Mucosa of gallbladder (tissue), 1 donor: Measurements from ENCODE around the gene CBY2. TPM values are rescaled to one million over a fixed set of nuclear protein-coding genes. Genes with fewer than 3 reads are reported as not detected.
"Not testable (repeated sequence)": the region's sequence is repeated elsewhere in the genome, so short reads cannot be mapped to it uniquely, and the experiment has no call there.

Experiments
- DNase-seq: peaks from one replicate; pipeline ENCODE4 v3.0.0-alpha.2; 2020; ENCODE audit warnings: low spot score
- total RNA-seq: library from RNA; stranded (reverse); gene quantifications from one replicate; pipeline ENCODE4 v1.2.1, GENCODE V29; 2021
- donor health status: DM: no; HTN: no; CAD: no.

Gene CBY2, protein sequence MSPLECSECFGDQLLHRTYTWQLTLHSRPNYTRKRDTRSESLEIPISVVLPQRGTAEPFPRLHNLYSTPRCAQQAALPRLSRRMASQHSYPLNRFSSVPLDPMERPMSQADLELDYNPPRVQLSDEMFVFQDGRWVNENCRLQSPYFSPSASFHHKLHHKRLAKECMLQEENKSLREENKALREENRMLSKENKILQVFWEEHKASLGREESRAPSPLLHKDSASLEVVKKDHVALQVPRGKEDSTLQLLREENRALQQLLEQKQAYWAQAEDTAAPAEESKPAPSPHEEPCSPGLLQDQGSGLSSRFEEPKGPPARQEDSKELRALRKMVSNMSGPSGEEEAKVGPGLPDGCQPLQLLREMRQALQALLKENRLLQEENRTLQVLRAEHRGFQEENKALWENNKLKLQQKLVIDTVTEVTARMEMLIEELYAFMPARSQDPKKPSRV
- not detected for total RNA-seq

DNA sequence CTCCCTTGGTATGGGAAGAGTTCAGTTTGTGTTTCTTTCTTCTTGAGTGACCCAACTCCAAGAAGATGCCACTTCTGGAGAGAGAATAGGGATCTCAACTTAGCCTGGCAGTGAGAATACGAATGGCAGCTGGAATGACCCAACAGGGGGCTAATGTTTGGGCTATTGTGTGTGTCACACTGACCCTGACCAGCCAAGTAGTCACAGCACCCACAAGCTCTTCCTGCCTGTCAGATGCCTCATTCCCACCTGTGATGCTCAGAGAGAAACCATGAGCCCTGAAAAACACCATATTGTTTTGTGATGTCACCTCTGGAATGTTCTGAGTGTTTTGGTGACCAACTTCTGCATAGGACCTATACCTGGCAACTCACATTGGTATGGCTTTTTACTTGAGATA is at the start of gene CBY2:
Gene CBY2 (plus strand): TSS at position 233 of the 400 bp plus-strand sequence. CDS start 71 bp downstream, at position 304.
- DNase-seq = no peak

DNA sequence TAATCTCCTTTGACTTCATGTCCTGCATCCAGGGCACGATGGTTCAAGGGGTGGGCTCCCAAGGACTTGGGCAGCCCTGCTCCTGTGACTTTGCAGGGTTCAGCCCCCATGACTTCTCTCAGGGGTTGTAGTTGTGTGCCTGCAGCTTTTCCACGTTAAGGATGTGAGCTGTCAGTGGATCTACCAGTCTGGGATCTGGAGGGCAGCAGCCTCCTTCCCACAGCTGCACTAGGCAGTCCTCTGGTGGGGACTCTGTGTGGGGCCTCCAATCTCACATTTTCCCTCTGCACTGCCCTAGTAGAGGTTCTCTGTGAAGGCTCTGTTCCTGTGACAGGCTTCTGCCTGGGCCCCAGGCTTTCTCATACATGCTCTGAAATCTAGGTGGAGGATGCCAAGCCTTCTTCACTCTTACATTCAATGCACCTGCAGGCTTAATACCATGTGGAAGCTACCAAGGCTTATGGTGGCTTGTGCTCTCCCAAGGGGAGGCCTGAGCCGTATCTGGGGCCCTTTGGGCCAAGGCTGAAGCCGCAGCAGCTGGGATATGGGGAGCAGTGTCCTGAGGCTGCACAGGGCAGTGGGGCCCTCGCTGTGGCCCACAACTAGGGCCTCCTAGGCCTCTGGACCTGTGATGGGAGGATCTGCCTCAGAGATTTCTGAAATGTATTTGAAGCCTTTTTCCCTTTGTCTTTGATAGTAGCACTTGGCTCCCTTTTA is 47.3 kb upstream of the CBY2 start:
- no peak for DNase-seq

DNA sequence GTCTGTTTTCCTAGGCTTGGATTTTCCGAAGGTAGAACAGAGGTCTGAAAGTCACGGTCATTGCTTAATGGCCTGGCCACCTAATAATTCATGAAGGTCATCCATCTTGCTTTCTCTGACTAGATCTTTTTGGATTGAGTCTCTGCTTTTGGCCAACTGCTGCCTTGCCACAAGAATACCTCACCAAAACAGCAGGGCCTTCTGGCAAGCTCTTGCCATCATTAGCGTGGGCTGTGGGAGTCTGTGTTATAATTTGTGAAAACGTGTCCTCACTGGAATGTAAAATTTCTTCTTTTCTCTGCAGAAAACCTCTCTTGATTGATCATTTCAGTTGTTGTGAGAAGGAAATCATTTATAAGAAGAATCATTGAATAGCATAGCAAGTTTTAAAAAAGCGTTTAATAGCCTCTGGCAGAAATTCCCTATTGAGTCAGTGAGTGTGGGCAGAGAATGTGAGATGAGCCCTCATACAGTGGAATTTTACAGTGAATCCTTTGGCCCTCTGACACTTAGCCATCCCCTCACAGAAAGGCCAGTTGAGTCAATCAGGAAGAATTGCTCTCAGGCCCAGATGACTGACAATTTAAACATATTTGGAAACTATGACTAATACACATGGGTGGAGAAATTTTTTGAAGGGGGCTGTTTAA is 43.4 kb upstream of the CBY2 start:
- no peak for DNase-seq

DNA sequence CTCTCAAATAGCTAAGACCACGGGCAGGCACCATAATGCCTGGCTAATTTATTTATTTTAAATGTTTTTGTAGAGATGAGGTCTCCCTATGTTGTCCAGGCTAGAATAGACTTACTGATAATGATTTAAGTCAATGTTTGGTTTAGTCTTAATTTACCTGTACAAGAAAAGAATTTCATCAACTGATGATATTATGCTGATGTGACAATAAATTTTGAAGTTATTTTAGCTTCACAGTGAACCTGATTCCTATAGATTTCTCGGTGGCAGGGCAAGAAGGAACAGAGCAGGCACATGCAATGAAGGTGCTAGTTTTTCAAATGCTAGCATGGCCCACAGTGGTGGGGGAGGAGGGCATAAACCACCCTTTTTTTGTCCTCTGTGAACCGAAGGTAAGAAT is 42.6 kb upstream of the CBY2 start:
- no peak for DNase-seq

DNA sequence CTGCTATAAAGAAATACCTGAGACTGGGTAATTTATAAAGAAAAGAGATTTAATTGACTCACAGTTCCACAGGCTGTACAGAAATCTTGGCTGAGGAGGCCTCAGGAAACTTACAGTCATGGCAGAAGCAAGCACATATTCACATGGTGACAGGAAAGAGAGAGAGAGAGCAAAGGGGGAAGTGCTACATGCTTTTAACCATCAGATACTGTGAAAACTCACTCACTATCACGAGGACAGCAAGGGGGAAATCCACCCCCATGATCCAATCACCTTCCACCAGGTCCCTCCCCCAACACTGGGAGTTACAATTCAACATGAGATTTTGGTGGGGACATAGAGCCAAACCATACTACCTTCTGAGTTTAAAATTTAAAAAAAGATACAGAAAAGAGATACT is 41.7 kb upstream of the CBY2 start:
- DNase-seq = not testable (repeated sequence)

DNA sequence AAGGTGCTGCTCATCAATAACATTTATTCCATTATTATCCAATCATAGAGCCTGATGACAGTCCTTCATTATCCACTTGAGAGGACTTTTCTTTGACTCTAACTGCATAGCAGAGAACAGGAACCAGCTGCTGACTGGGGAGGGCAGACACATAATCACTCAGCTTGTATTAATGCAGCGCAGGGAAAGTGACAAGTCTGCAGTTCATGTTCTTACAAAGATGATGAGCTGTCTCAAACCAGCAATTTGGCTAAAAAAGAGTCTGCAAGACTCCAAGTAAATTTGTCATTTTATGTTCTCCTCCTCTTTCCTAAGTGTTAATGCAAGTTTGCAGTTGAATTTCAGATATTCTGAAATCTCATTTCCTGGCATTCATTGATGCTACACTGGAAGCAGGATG is 40.0 kb upstream of the CBY2 start:
- no peak for DNase-seq

DNA sequence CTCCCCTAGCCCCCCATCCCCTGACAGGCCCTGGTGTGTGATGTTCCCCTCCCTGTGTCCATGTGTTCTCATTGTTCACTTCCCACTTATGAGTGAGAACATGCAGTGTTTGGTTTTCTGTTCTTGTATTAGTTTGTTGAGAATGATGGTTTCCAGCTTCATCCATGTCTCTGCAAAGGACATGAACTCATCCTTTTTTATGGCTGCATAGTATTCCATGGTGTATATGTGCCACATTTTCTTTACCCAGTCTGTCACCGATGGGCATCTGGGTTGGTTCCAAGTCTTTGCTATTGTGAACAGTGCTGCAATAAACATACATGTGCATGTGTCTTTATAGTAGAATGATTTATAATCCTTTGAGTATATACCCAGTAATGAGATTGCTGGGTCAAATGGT is 39.2 kb upstream of the CBY2 start:
- DNase-seq = not testable (repeated sequence)

DNA sequence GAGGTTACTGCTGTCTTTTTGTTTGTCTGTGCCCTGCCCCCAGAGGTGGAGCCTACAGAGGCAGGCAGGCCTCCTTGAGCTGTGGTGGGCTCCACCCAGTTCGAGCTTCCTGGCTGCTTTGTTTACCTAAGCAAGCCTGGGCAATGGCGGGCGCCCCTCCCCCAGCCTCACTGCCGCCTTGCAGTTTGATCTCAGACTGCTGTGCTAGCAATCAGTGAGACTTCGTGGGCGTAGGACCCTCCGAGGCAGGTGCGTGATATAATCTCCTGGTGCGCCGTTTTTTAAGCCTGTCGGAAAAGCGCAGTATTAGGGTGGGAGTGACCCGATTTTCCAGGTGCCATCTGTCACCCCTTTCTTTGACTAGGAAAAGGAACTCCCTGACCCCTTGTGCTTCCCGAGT is 32.5 kb upstream of the CBY2 start:
- DNase-seq = not testable (repeated sequence)

DNA sequence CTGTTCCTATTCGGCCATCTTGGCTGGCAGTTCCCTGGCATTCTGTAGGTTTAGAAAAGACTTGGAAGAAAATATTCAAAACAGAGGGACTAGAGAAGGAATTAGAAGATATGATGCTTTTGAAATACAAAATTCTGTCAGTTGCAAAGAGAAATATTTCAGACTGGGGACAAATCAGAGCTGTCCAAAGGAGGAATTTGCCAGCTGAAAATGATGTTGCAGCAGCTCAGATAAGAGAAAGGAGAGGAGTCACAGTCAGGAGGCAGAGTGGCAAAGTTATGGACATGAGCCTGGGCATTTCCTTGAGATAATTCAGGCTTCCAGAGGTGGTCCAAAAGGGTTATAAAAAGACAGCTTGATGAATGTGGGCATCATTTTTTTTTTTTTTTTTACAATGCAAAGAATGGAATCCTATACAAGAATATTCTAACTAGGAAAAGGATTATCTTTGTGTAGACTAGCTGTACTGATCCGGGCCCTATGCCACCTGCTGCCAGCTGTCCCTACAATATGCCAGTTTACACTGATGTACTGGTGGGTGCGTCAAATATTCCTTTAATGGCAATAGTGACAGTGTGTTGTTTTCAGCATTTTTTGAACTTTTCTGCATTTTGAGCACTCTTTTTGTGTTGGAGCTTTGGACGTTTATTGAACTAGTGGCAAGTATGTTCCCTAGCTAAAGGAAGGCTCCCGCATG is 31.8 kb upstream of the CBY2 start:
- no peak for DNase-seq

DNA sequence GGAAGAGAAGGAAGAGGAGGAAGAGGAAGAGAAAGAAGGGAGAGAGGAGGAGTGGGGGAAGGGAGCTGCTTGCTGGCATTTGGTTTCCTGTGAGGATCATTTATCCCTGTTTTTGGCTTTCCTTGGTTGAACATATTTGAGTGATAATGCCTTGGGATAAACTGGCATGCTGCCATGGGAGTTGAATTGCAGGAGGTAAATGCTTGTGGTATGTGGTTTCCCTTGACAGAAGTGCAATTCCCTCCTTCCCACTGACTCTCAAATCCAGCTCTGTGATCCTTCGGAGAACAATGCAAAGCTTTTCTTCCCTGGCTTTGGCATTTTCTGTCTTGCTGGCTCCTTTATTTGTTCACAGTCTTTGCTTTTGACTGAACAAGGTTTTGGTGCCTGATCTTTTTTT is 27.2 kb upstream of the CBY2 start:
- no peak for DNase-seq

DNA sequence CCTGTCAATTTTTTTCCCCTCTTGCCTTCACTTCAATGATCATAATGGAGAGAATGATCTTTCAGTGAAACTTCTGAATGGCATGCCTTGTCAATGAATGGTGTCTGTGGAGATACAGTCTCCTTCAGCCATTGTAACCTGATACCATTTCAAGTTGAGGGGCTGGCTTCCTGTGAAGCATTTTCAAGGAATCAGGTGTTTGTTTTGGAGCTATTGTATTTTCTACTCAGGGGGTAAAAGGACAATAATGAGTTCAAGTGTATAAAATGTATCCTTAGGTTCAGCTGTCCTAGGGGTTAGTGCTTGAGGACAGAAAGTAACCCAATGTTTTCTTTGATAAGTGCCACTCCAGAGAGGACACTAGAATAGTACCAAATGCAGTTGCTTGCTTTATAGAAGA is 23.8 kb upstream of the CBY2 start:
- DNase-seq = no peak

DNA sequence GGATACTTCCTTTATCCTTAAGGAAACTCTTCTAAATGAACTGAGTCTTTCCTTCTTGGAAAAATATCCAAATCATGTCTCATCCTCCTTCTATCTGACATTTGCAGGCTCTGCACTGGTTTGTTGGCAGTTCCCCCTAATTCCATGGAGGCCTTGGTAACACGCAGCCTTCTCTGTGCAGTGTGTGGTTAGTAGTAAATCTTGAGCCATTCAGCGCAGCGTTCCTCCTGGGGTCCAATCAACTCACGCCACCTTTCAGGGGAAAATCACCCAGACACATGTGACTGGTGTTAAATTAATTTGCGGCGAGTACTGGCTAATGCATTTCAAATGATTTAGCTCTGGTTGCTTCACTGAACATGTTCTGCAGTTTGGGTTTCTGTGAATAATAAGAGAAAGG is 21.0 kb upstream of the CBY2 start:
- DNase-seq = no peak

DNA sequence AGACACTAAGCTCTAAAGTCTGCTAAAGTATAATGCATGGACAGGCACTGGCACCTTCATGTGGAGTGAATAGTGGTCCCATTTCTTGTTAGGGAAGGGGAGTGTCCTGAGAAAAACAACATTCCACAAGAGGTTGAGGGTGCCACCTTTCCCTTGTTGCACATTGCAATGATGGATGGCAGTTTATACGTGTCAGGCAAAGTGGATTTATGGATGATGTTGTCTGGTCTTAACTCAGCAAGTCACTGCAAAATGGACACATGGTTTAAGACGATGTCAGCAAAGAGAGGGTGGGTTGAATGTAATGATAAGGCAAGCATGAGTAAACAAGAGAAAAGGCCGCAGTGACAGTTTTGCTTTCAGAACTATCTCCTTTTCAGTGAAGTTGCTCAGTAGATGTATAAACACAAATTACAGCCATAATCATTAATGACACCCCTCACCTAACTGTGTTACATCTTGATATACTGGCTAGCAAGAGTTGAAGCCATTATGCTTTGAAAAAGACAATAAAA is 19.6 kb upstream of the CBY2 start:
- DNase-seq = no peak

DNA sequence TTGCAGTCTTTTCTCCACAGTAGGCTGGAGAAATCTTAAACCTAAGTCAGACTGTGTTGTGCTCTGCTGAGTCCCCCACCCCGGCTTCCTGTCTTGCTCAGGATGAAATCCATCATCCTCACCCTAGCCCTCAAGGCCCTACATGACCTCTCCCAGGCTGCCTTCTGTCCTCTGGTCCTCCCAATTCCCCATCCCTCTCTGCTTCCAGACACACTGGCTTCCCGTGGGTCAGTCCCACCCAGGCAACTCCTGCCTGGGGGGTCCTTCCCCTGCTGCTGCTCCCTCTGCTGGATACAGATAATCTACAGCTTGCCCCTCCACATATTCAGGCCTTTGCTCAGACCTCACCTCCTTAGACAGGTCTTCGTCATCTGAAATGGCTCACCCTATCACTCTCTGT is 18.4 kb upstream of the CBY2 start:
- DNase-seq = no peak

DNA sequence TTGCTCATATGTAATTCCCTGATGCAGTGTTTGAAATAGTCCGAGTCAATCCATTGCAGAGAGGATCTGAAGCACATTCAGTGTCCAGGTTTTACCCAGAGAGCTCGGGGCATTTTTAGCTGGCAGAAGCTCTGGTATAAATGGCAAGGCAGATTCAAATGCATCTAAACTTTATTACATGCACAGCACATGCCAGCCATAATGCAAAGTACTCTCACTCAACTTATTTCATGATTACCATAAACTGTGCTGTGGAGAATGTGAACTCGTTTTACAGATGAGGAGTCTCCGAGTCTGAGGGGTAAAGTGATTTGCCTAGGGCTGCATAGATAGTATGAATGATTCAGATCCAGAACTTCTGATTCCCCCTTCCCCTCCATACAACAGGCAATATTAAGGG is 13.5 kb upstream of the CBY2 start:
- DNase-seq = no peak

DNA sequence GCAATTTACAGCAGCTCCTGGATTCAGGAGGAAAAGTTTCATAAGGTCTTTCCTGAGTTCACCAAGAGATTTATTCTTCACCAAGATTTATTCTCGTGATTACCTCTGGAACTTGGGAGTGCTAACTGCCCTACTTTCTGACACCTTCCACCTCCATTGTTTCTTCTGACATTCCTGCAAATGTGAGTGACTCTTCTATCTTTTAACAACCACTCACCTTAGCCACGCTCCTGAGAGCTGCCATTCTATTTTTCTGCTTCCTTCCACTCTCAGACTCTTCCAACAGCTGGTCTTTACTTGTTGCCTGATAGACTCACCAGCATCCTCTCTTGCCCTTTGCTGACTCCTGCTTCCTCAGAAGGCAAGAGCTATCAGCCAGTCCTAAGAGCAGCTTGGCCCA is 11.5 kb upstream of the CBY2 start:
- DNase-seq = no peak

DNA sequence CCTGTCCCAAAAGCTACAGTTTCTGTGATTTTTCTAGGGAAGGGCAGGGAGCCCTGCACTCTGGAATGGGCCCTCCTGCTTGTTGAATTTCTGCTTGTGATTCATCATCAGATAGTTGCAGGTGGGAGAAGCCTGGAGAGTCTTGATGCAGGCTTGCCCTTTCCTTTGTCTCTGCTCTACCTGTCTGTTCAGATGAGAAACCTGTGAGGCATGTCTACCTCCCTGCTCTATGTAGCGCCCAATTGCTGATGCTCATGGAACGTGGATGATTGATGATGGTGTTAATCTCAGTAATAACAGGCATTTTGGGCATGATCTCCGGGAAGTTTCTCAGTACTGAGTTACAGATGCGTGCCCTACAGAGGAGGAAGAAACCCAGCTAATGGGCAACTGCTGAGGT is 10.9 kb upstream of the CBY2 start:
- no peak for DNase-seq

DNA sequence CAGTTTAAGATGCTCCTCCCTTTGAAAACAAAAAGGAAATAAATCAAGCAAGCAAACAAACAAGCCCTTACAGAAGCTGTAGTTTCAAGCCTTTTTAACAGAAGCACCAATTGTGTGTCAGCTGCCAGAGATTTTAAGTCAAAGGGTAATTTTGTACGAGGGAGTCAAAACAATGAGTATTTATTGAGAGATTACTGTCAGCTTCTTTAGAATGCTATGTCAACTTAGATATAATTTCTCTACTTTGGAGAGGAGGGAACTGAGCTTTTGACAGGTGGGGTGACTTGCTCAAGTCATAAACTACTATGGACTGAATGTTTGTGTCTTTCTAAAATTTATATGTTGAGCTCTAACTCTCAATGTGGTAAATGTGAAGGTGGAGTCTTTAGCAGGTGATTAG is 10.5 kb upstream of the CBY2 start:
- no peak for DNase-seq

DNA sequence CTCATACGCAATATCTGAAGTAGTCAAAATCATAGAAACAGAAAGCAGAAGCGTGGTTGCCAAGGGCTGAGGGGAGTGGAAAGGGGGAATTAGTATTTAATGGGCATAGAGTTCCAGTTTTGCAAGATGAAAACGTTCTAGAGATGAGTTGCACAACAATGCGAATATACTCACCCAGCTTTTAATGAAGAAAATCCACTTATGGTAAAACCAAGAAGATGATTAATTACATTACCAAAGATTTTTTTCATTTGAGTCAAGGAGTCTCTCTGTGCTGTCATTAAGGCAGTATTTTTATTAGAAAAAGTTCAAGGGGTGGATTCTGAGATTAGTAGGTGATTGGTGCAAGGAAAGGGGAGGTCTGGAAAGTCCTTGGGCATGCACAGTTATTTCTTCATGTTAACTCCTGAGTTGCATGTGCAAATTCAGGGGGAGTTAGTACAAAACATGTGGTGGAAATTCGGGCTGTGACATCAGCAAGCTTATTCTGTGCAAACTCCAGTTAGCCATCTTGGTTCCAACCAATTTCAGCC is 6.9 kb upstream of the CBY2 start:
- DNase-seq = no peak

DNA sequence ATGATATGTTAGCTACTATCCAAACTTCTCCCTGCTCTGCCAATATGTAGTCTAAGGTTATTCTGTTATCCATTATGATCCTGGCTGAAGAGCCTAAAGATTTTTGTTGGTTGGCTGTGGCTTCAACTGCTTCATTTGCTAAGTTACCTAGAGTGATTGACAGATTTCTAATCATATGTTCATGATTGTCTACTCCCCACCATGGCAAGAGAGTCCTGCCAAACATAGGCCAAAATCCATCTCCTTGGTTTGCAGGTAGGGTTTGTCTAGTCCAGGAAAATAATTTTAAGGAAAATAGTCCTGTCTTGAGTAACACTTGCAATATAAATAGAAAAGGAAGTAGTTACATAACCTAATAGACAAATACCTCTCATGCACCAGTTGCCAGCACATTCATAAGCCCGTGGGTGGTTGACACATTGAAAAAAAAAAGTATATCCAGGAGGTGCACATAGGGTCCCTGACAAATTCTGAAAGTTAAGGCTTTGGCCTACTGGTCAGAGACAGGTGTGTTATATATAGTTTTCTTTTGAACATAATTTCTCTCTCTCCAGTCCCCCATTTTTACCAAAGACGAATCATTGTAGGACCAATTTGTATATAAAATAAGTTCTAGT is 5.4 kb upstream of the CBY2 start:
- DNase-seq = no peak
